RPMI8226 (cell line): ENCODE measurements around the gene PRICKLE2.

Experiments used
- DNase-seq: peaks from one replicate; pipeline ENCODE4 v3.0.0-alpha.2; 2015

Gene PRICKLE2

GRCh38 chr3:64218746-64219145 lies 6.5 kb downstream of the PRICKLE2 start:
- no peak for DNase-seq

- no peak for DNase-seq
Observed at GRCh38 chr3:64218329-64218728, 6.9 kb downstream of the PRICKLE2 start.

- DNase-seq: no peak
Observed at GRCh38 chr3:64216274-64217147, 8.8 kb downstream of the PRICKLE2 start.

- no peak for DNase-seq
Observed at GRCh38 chr3:64215559-64215958, 9.7 kb downstream of the PRICKLE2 start.

GRCh38 chr3:64215103-64215502 lies 10.2 kb downstream of the PRICKLE2 start:
- no peak for DNase-seq

GRCh38 chr3:64214381-64215018 lies 10.8 kb downstream of the PRICKLE2 start:
- DNase-seq: no peak

GRCh38 chr3:64213962-64214379 lies 11.3 kb downstream of the PRICKLE2 start:
- no peak for DNase-seq

GRCh38 chr3:64213224-64213878 lies 11.9 kb downstream of the PRICKLE2 start:
- DNase-seq: no peak

- no peak for DNase-seq
Observed at GRCh38 chr3:64209866-64210621, 15.2 kb downstream of the PRICKLE2 start.

- no peak for DNase-seq
Observed at GRCh38 chr3:64207289-64208080, 17.8 kb downstream of the PRICKLE2 start.

GRCh38 chr3:64203969-64204908 lies 21.0 kb downstream of the PRICKLE2 start:
- no peak for DNase-seq

GRCh38 chr3:64203216-64203615 lies 22.1 kb downstream of the PRICKLE2 start:
- no peak for DNase-seq

GRCh38 chr3:64199932-64200331 lies 25.3 kb downstream of the PRICKLE2 start:
- no peak for DNase-seq

GRCh38 chr3:64196236-64196929 lies 28.9 kb downstream of the PRICKLE2 start:
- DNase-seq: no peak

- no peak for DNase-seq
Observed at GRCh38 chr3:64195789-64196188, 29.5 kb downstream of the PRICKLE2 start.

GRCh38 chr3:64191822-64192221 lies 33.4 kb downstream of the PRICKLE2 start:
- no peak for DNase-seq

- no peak for DNase-seq
Observed at GRCh38 chr3:64190517-64191515, 34.5 kb downstream of the PRICKLE2 start.

- DNase-seq: no peak
Observed at GRCh38 chr3:64188810-64189560, 36.3 kb downstream of the PRICKLE2 start.
